BJ (cell line): ENCODE measurements around the gene SHISAL2A. TPM values are rescaled to one million over a fixed set of nuclear protein-coding genes. Genes with fewer than 3 reads are reported as not detected.
A peak's percentile ranks its signal among the peaks of the same experiment; 100 is the strongest.

Experiments used
- CTCF ChIA-PET: fragments of 350-600 bp; formaldehyde crosslinking; extraction: SDS; loops from one replicate; lab custom pipeline; 2021; ENCODE audit warnings: antibody characterized with exemption, inconsistent platforms; lab: Yijun Ruan, JAX
- POLR2A ChIA-PET: fragments of 300-600 bp; sonication (Branson Sonifier 250); formaldehyde crosslinking; extraction: SDS; loops from one replicate; lab custom pipeline; 2021; ENCODE audit warnings: antibody characterized with exemption; lab: Charles Lee
- DNase-seq: peaks from one replicate; pipeline ENCODE4 v3.0.0-alpha.2; 2011; ENCODE audit warnings: low read depth
- H3K27me3 ChIP-seq: 2 replicates; pipeline ENCODE4 v1.6.0; 2011; ENCODE audit warnings: low read length; ENCODE audit not compliant: control insufficient read depth, insufficient read depth
- H3K36me3 ChIP-seq: 2 replicates; pipeline ENCODE4 v1.5.1; 2011; ENCODE audit warnings: low read length; ENCODE audit not compliant: control insufficient read depth, insufficient read depth
- H3K4me3 ChIP-seq: 2 replicates; pipeline ENCODE4 v1.5.1; 2011; ENCODE audit warnings: low read depth, mild to moderate bottlenecking, control low read depth, low read length
- polyA minus RNA-seq: library from RNA; depleted of rRNA, polyadenylated mRNA; stranded (reverse); fragments of >200 nt; gene quantifications from 2 replicates; pipeline ENCODE4 v1.2.3, GENCODE V29; 2011; rRNA and poly(A)+ RNA removed
- polyA plus RNA-seq: library from polyadenylated mRNA; depleted of rRNA; stranded (reverse); fragments of >200 nt; gene quantifications from 2 replicates; pipeline ENCODE4 v1.2.3, GENCODE V29; 2011; rRNA removed
- TF ChIP-seq, protein P1 (sequence below): IDR thresholded peaks from 2 replicates; pipeline ENCODE4 v1.5.1; 2011; ENCODE audit warnings: low read depth, mild to moderate bottlenecking, control low read depth, inconsistent platforms, low read length, moderate library complexity; ENCODE audit not compliant: insufficient read depth

The SHISAL2A gene
- polyA plus RNA-seq, result not detected in 2 replicates
- not detected in 2 replicates for polyA minus RNA-seq

DNA sequence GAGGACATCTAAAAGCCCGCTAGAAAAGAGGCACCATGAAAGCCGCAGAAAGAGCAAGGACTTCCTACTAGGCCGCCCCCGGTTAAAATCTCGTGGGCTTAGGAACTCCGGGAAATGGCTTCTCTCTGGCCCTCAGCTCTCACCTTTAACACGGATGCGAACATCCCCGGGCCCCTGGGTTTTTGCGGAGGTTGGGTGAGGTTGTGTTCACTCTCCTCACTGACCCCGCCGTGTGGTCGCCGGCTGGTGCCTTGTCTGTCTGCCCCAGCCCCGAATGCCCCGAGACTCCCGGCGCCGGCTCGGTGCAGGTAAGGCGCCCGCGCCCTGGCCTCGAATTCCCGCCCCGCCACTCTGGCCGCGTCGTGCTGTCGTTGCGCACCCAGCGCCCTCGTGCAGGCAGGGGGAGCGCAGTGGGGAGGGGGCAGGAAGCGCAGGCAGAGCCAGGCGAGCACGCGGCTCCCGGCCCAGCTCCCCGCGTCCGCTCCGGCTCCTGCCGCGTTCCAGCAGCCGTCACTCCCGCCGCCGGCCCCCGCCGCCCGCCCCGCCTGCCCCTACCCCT is at the start of gene SHISAL2A:
Gene SHISAL2A, plus strand, starts transcription at position 437 of the 559 bp plus-strand sequence. CDS start 326 bp downstream, outside the sequence.
- Histone ChIP-seq H3K27me3 (peaks cover 26% of the 10 kb centered on the region), H3K36me3 (no peaks in the 10 kb centered on the region), H3K4me3 (peak within 1 kb of the TSS; percentile 22)
- no peak for DNase-seq
- ChIA-PET CTCF (no interaction called here), POLR2A (no interaction called here)
- TF ChIP-seq, protein P1, sequence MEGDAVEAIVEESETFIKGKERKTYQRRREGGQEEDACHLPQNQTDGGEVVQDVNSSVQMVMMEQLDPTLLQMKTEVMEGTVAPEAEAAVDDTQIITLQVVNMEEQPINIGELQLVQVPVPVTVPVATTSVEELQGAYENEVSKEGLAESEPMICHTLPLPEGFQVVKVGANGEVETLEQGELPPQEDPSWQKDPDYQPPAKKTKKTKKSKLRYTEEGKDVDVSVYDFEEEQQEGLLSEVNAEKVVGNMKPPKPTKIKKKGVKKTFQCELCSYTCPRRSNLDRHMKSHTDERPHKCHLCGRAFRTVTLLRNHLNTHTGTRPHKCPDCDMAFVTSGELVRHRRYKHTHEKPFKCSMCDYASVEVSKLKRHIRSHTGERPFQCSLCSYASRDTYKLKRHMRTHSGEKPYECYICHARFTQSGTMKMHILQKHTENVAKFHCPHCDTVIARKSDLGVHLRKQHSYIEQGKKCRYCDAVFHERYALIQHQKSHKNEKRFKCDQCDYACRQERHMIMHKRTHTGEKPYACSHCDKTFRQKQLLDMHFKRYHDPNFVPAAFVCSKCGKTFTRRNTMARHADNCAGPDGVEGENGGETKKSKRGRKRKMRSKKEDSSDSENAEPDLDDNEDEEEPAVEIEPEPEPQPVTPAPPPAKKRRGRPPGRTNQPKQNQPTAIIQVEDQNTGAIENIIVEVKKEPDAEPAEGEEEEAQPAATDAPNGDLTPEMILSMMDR, result no peak

DNA sequence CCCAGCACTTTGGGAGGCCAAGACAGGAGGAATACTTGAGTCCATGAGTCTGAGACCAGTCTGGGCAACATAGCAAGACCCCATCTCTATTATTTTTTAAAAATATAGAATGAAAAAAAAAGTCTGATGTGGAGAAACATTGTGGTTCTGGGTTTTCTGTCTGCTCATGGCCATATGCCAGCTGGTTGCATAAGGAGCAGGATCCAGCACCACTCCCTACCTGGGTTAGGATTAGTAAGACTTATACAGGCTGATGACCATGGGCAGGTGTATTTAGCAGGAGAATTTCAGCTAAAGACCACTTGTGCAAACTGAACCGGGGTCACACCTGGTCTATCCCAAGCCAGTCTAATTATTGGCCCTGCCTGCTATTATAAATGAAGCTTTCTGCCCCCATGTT is 47.5 kb upstream of the SHISAL2A start:
- ChIA-PET POLR2A (no interaction called here), CTCF (interaction anchor here (0.6 kb wide), 1 partner anchor 256 kb away, joined by 3 read pairs; no protein-coding TSS in a partner anchor)
- H3K27me3 ChIP-seq, result peaks cover 6% of the 10 kb centered on the region
- TF ChIP-seq, protein P1, result no peak
- H3K36me3 ChIP-seq, result no peaks in the 10 kb centered on the region
- H3K4me3 ChIP-seq, result no peak overlapping the region
- no peak for DNase-seq

DNA sequence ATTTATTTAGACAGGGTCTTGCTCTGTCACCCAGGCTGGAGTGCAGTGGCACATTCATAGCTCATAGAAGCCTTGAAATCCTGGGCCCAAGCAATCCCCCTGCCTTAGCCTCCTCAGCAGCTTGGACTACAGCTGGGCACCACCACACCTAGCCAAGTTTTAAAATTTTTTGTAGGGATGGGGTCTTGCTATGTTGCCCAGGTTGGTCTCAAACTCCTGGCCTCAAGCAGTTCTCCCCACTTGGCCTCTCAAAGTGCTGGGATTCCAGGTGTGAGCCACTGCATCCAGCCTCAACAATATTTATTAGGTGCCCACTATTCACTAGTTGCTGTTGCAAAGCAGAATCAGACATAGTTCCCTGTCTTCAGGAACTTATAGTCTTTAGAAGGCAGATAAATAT is 44.9 kb upstream of the SHISAL2A start:
- TF ChIP-seq, protein P1, result no peak
- CTCF ChIA-PET, result no interaction called here
- POLR2A ChIA-PET, result no interaction called here
- no peaks in the 10 kb centered on the region for H3K36me3 ChIP-seq
- H3K27me3 ChIP-seq, result peaks cover 6% of the 10 kb centered on the region
- H3K4me3 ChIP-seq, result no peak overlapping the region
- no peak for DNase-seq

DNA sequence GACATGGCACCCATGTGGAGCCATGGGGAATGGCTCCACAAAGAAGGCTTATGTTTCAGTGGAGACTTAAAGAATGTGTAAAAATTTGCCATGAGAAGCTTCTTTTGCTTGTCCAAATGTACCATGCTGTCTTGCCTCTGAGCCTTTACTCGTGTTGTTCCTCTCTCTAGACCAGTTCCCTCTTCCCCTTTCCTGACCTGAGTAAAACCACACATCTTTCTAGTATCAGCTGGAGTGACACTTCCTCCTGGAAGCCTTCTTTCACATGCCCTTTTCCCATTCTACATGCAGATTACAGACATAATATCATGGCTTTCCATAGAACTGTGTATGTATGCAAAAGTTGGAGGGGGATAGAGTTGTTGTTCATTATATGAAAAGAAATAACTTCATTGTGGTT is 44.4 kb upstream of the SHISAL2A start:
- Histone ChIP-seq H3K36me3 (no peaks in the 10 kb centered on the region), H3K4me3 (no peak overlapping the region), H3K27me3 (peaks cover 6% of the 10 kb centered on the region)
- ChIA-PET CTCF (no interaction called here), POLR2A (no interaction called here)
- no peak for DNase-seq
- TF ChIP-seq, protein P1, result no peak

DNA sequence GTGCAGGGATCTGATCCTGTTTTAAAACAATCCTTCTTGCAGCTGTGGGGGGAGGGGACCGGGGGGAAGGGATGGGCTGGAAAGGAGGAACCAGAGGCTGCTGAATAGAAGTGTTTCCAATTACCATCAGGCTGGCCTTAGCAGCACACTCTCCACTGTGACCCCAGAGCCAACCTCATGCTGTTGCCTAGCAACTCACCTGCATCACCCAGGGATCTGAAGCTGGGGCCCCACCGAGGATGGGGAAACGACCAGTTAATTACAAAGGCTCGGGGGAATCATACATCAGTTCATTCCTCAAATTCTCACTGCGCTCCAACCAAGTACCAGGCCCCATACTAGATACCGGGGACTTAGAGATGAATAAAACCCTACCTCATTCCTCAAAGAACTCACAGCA is 42.7 kb upstream of the SHISAL2A start:
- ChIA-PET POLR2A (no interaction called here), CTCF (no interaction called here)
- H3K27me3 ChIP-seq, result peaks cover 6% of the 10 kb centered on the region
- H3K4me3 ChIP-seq, result no peak overlapping the region
- TF ChIP-seq, protein P1, result no peak
- H3K36me3 ChIP-seq, result no peaks in the 10 kb centered on the region
- no peak for DNase-seq
